ENCODE results near the gene NELL2.
"Not testable (repeated sequence)": the region's sequence is repeated elsewhere in the genome, so short reads cannot be mapped to it uniquely, and the experiment has no call there.

Gene NELL2

DNA sequence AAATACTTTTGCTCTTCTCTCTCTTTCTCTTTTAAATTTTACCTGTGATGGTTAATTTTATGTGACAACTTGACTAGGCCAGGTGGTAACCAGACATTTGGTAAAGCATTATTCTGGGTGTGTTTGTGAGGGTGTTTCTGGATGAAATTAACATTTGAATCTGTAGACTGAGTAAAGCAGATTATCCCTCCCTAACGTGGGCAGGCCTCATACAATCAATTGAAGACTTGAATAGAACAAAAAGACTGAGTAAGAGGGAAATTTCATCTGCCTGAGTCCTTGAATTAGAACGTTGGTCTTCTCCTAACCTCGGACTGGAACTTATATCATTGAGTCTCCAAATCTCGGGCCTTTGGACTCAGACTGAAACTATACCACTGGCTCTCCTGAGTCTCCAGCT, 182.1 kb downstream of the NELL2 start:
- DNase-seq (ENCODE audit: extremely low spot score): no peak
- no peak for TF ChIP-seq ARNT (IDR thresholded peaks at IDR 0.05)
- TF ChIP-seq FOXK2 (IDR thresholded peaks at IDR 0.05): no peak
- no peak for TF ChIP-seq BHLHE40 (IDR thresholded peaks at IDR 0.05; ENCODE audit: borderline replicate concordance)
- TF ChIP-seq SP1 (IDR thresholded peaks at IDR 0.05): no peak
- TF ChIP-seq FOXM1 (IDR thresholded peaks at IDR 0.05; ENCODE audit: borderline replicate concordance): no peak
- TF ChIP-seq ELF4 (IDR thresholded peaks at IDR 0.05): no peak
- no peak for TF ChIP-seq FOXA1 (IDR thresholded peaks at IDR 0.05)
- TF ChIP-seq LEF1 (IDR thresholded peaks at IDR 0.05; ENCODE audit: borderline replicate concordance): no peak
- TF ChIP-seq SUZ12 (IDR thresholded peaks at IDR 0.05): no peak
- TF ChIP-seq CTBP1 (IDR thresholded peaks at IDR 0.05; ENCODE audit: borderline replicate concordance): no peak
- no peak for TF ChIP-seq TARDBP (IDR thresholded peaks at IDR 0.05)
- no peak for TF ChIP-seq PKNOX1 (IDR thresholded peaks at IDR 0.05)
- no peak for TF ChIP-seq HDGF (IDR thresholded peaks at IDR 0.05; ENCODE audit: borderline replicate concordance)
- ChIA-PET CTCF (no interaction called here), POLR2A (no interaction called here)

GRCh38 chr12:44689587-44689986, 186.5 kb downstream of the NELL2 start:
- ChIA-PET CTCF (no interaction called here), POLR2A (no interaction called here)
- DNase-seq (ENCODE audit: extremely low spot score): no peak
- TF ChIP-seq SUZ12 (IDR thresholded peaks at IDR 0.05) (no peak), ELF4 (IDR thresholded peaks at IDR 0.05) (no peak), LEF1 (IDR thresholded peaks at IDR 0.05; ENCODE audit: borderline replicate concordance) (no peak), HDGF (IDR thresholded peaks at IDR 0.05; ENCODE audit: borderline replicate concordance) (no peak), TARDBP (IDR thresholded peaks at IDR 0.05) (no peak), L3MBTL2 (conservative IDR thresholded peaks at IDR 0.05) (no peak), CTBP1 (IDR thresholded peaks at IDR 0.05; ENCODE audit: borderline replicate concordance) (no peak), PKNOX1 (IDR thresholded peaks at IDR 0.05) (no peak), FOXK2 (IDR thresholded peaks at IDR 0.05) (no peak), NFRKB (IDR thresholded peaks at IDR 0.05) (no peak), ARNT (IDR thresholded peaks at IDR 0.05) (no peak), ZNF384 (IDR thresholded peaks at IDR 0.05) (no peak), SP1 (IDR thresholded peaks at IDR 0.05) (no peak), FOXM1 (IDR thresholded peaks at IDR 0.05; ENCODE audit: borderline replicate concordance) (no peak)

- POLR2A ChIA-PET; DNase-seq (ENCODE audit: extremely low spot score); CTCF ChIA-PET: not testable (repeated sequence)
These were observed 189.2 kb downstream of the NELL2 start for GRCh38 chr12:44686821-44687432.

DNA sequence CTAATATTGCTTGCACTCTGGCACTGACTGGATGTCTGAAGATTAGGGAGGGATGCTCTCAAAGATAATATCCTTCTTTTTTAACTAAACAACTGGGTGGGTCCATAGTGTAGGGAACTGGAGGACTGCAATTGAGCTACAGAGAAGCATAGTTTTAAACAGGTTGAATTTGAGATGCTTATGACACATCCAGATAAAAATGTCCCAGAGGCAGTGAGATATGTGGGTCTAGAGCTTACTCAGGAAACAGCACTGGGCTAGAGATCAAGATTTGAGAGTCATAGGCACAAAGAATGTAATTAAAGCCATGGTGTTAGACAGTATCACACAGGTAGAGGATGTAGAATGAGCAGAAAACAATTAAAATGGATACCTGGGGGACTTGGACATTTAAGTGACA, 198.4 kb downstream of the NELL2 start:
- no peak for TF ChIP-seq SUZ12 (IDR thresholded peaks at IDR 0.05)
- no peak for TF ChIP-seq FOXK2 (IDR thresholded peaks at IDR 0.05)
- no peak for TF ChIP-seq PKNOX1 (IDR thresholded peaks at IDR 0.05)
- TF ChIP-seq L3MBTL2 (conservative IDR thresholded peaks at IDR 0.05): no peak
- TF ChIP-seq ZNF384 (IDR thresholded peaks at IDR 0.05): no peak
- TF ChIP-seq SP1 (IDR thresholded peaks at IDR 0.05): no peak
- TF ChIP-seq HDGF (IDR thresholded peaks at IDR 0.05; ENCODE audit: borderline replicate concordance): no peak
- no peak for TF ChIP-seq BHLHE40 (IDR thresholded peaks at IDR 0.05; ENCODE audit: borderline replicate concordance)
- no peak for TF ChIP-seq ARNT (IDR thresholded peaks at IDR 0.05)
- no peak for TF ChIP-seq LEF1 (IDR thresholded peaks at IDR 0.05; ENCODE audit: borderline replicate concordance)
- no peak for TF ChIP-seq FOXM1 (IDR thresholded peaks at IDR 0.05; ENCODE audit: borderline replicate concordance)
- no peak for TF ChIP-seq CTBP1 (IDR thresholded peaks at IDR 0.05; ENCODE audit: borderline replicate concordance)
- no peak for TF ChIP-seq TARDBP (IDR thresholded peaks at IDR 0.05)
- no peak for TF ChIP-seq FOXA1 (IDR thresholded peaks at IDR 0.05)
- POLR2A ChIA-PET: no interaction called here
- CTCF ChIA-PET: no interaction called here
- no peak for DNase-seq (ENCODE audit: extremely low spot score)

- DNase-seq (ENCODE audit: extremely low spot score): no peak
- POLR2A ChIA-PET: no interaction called here
These were observed 201.2 kb downstream of the NELL2 start for GRCh38 chr12:44674875-44675274.

DNA sequence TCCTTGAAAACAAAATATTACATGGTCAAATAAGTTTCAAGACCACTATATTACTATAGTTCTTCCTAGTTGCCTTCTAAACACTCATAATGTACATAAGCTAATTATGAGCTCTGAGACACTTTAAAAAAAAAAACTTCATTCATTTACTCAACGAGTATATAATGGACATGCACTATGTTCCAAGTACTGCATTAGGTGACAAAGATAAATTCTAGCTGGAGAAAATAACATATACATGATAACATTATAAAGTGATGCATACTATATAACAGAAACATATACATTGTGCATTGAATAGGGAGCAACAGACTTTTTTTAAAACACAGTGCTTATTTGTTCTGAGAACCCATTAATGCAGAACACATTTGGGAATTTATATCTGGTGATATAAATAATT, 202.3 kb downstream of the NELL2 start:
- ChIA-PET POLR2A (no interaction called here), CTCF (no interaction called here)
- TF ChIP-seq SP1 (IDR thresholded peaks at IDR 0.05): no peak
- TF ChIP-seq BHLHE40 (IDR thresholded peaks at IDR 0.05; ENCODE audit: borderline replicate concordance): no peak
- no peak for TF ChIP-seq FOXA1 (IDR thresholded peaks at IDR 0.05)
- TF ChIP-seq SUZ12 (IDR thresholded peaks at IDR 0.05): no peak
- TF ChIP-seq ZNF384 (IDR thresholded peaks at IDR 0.05): no peak
- TF ChIP-seq L3MBTL2 (conservative IDR thresholded peaks at IDR 0.05): no peak
- no peak for TF ChIP-seq TARDBP (IDR thresholded peaks at IDR 0.05)
- no peak for TF ChIP-seq FOXM1 (IDR thresholded peaks at IDR 0.05; ENCODE audit: borderline replicate concordance)
- TF ChIP-seq PKNOX1 (IDR thresholded peaks at IDR 0.05): no peak
- no peak for TF ChIP-seq NFRKB (IDR thresholded peaks at IDR 0.05)
- TF ChIP-seq CTBP1 (IDR thresholded peaks at IDR 0.05; ENCODE audit: borderline replicate concordance): no peak
- no peak for TF ChIP-seq ARNT (IDR thresholded peaks at IDR 0.05)
- TF ChIP-seq LEF1 (IDR thresholded peaks at IDR 0.05; ENCODE audit: borderline replicate concordance): no peak
- TF ChIP-seq ELF4 (IDR thresholded peaks at IDR 0.05): no peak
- TF ChIP-seq FOXK2 (IDR thresholded peaks at IDR 0.05): no peak
- no peak for DNase-seq (ENCODE audit: extremely low spot score)

More at GRCh38 chr12:44674875-44675274, 201.2 kb downstream of the NELL2 start:
- TF ChIP-seq FOXM1 (IDR thresholded peaks at IDR 0.05; ENCODE audit: borderline replicate concordance): no peak
- TF ChIP-seq FOXK2 (IDR thresholded peaks at IDR 0.05): no peak
- CTCF ChIA-PET: no interaction called here

Data from HEK293T (cell line).